ENCODE data around the gene BLOC1S5. TPM values are rescaled to one million over a fixed set of nuclear protein-coding genes. Genes with fewer than 3 reads are reported as not detected.

The BLOC1S5 gene
- polyA plus RNA-seq, 1 experiment, result 3.3 TPM

GRCh38 chr6:8030920-8031319 lies 33.3 kb downstream of the BLOC1S5 start:
- POLR2A ChIA-PET, result no interaction called here
- TF ChIP-seq CTCF (IDR thresholded peaks at IDR 0.05; ENCODE audit: insufficient read depth, low read depth, low read length), result no peak
- no peak for DNase-seq (ENCODE audit: low read depth)
- Histone ChIP-seq H3K27me3 (ENCODE audit: control insufficient read depth, insufficient read depth, low read length) (no peaks in the 10 kb centered on the region), H3K4me3 (ENCODE audit: low read depth, low read length) (no peak overlapping the region), H3K36me3 (ENCODE audit: control insufficient read depth, insufficient read depth, low read length) (no peaks in the 10 kb centered on the region)
- CTCF ChIA-PET, result interaction anchor here (1.3 kb wide), 1 partner anchor 306 kb away, joined by 3 read pairs; no protein-coding TSS in a partner anchor

GRCh38 chr6:8029243-8029870 lies 34.8 kb downstream of the BLOC1S5 start:
- no peak overlapping the region for H3K4me3 ChIP-seq (ENCODE audit: low read depth, low read length)
- ChIA-PET CTCF (no interaction called here), POLR2A (no interaction called here)
- TF ChIP-seq CTCF (IDR thresholded peaks at IDR 0.05; ENCODE audit: insufficient read depth, low read depth, low read length), result no peak
- no peaks in the 10 kb centered on the region for H3K27me3 ChIP-seq (ENCODE audit: control insufficient read depth, insufficient read depth, low read length)
- no peaks in the 10 kb centered on the region for H3K36me3 ChIP-seq (ENCODE audit: control insufficient read depth, insufficient read depth, low read length)
- DNase-seq (ENCODE audit: low read depth), result no peak

GRCh38 chr6:8027965-8028651 lies 36.1 kb downstream of the BLOC1S5 start:
- no peaks in the 10 kb centered on the region for H3K27me3 ChIP-seq (ENCODE audit: control insufficient read depth, insufficient read depth, low read length)
- ChIA-PET CTCF (no interaction called here), POLR2A (interaction anchor here (0.6 kb wide), 2 partner anchors 91 to 1074 kb away, joined by 3 to 6 read pairs; no protein-coding TSS in a partner anchor)

GRCh38 chr6:8026800-8027199 lies 37.4 kb downstream of the BLOC1S5 start:
- H3K27me3 ChIP-seq (ENCODE audit: control insufficient read depth, insufficient read depth, low read length), result no peaks in the 10 kb centered on the region
- DNase-seq (ENCODE audit: low read depth), result no peak
- CTCF ChIA-PET, result no interaction called here
- no peak overlapping the region for H3K4me3 ChIP-seq (ENCODE audit: low read depth, low read length)
- POLR2A ChIA-PET, result no interaction called here
- no peaks in the 10 kb centered on the region for H3K36me3 ChIP-seq (ENCODE audit: control insufficient read depth, insufficient read depth, low read length)
- TF ChIP-seq CTCF (IDR thresholded peaks at IDR 0.05; ENCODE audit: insufficient read depth, low read depth, low read length), result no peak

More at GRCh38 chr6:8027965-8028651, 36.1 kb downstream of the BLOC1S5 start:
- TF ChIP-seq CTCF (IDR thresholded peaks at IDR 0.05; ENCODE audit: insufficient read depth, low read depth, low read length), result no peak
- Histone ChIP-seq H3K4me3 (ENCODE audit: low read depth, low read length) (no peak overlapping the region), H3K36me3 (ENCODE audit: control insufficient read depth, insufficient read depth, low read length) (no peaks in the 10 kb centered on the region)
- no peak for DNase-seq (ENCODE audit: low read depth)

GRCh38 chr6:8025191-8025590 lies 39.0 kb downstream of the BLOC1S5 start:
- no peaks in the 10 kb centered on the region for H3K36me3 ChIP-seq (ENCODE audit: control insufficient read depth, insufficient read depth, low read length)
- H3K27me3 ChIP-seq (ENCODE audit: control insufficient read depth, insufficient read depth, low read length), result no peaks in the 10 kb centered on the region
- no peak overlapping the region for H3K4me3 ChIP-seq (ENCODE audit: low read depth, low read length)
- no peak for DNase-seq (ENCODE audit: low read depth)
- ChIA-PET POLR2A (no interaction called here), CTCF (interaction anchor here (0.6 kb wide), 1 partner anchor 33 kb away, joined by 6 read pairs; no protein-coding TSS in a partner anchor)
- TF ChIP-seq CTCF (IDR thresholded peaks at IDR 0.05; ENCODE audit: insufficient read depth, low read depth, low read length), result no peak

Measured in BJ (cell line).